H1 (cell line): ENCODE data around the gene RANBP2. TPM values are rescaled to one million over a fixed set of nuclear protein-coding genes. Genes with fewer than 3 reads are reported as not detected.
"Not testable (repeated sequence)": the region's sequence is repeated elsewhere in the genome, so short reads cannot be mapped to it uniquely, and the experiment has no call there.

Source experiments
- CTCF ChIA-PET: fragments of 300-600 bp; sonication (Branson Sonifier 250); formaldehyde crosslinking; loops from one replicate; lab custom pipeline; 2021; ENCODE audit not compliant: partially characterized antibody; lab: Charles Lee
- POLR2A ChIA-PET: fragments of 300-600 bp; sonication (Branson Sonifier 250); formaldehyde crosslinking; loops from one replicate; lab custom pipeline; 2021; ENCODE audit warnings: inconsistent platforms; ENCODE audit not compliant: partially characterized antibody; lab: Charles Lee
- DNase-seq, 2 experiments: peaks; one replicate each; pipeline versions ENCODE4 v3.0.0 to v3.0.0-alpha.2; 2010 to 2022; ENCODE audit warnings: low spot score in 2 of 2, low read depth in 1 of 2, mixed read lengths in 1 of 2
- FAIRE-seq: peaks from 2 replicates; lab custom pipeline; 2011; peaks lifted over from hg19 to GRCh38; lab: Jason Lieb, UNC
- H2AFZ ChIP-seq: 2 replicates; pipeline ENCODE4 v1.8.1; 2012; ENCODE audit warnings: low read length, inconsistent platforms
- H2AK5ac ChIP-seq: 2 replicates; pipeline ENCODE4 v1.6.1; 2013; ENCODE audit warnings: low read depth, low read length
- H2BK120ac ChIP-seq: replicated peaks from 2 replicates; pipeline ENCODE3; 2013; ENCODE audit warnings: low read depth, low read length, inconsistent platforms
- H2BK12ac ChIP-seq: 2 replicates; pipeline ENCODE4 v1.6.1; 2013; ENCODE audit warnings: low read depth, low read length
- H2BK15ac ChIP-seq: 2 replicates; pipeline ENCODE4 v1.6.1; 2013; ENCODE audit warnings: low read length
- H2BK20ac ChIP-seq: 2 replicates; pipeline ENCODE4 v1.6.1; 2013; ENCODE audit warnings: low read length
- H2BK5ac ChIP-seq: 2 replicates; pipeline ENCODE4 v1.6.1; 2013; ENCODE audit warnings: low read depth, low read length
- H3K14ac ChIP-seq: 2 replicates; pipeline ENCODE4 v1.6.1; 2013; ENCODE audit warnings: inconsistent platforms; ENCODE audit not compliant: insufficient read length
- H3K18ac ChIP-seq: 2 replicates; pipeline ENCODE4 v1.6.1; 2013; ENCODE audit warnings: low read length; ENCODE audit errors: extremely low read depth
- H3K23ac ChIP-seq: 2 replicates; pipeline ENCODE4 v1.6.1; 2013; ENCODE audit warnings: inconsistent platforms; ENCODE audit not compliant: insufficient read length
- H3K23me2 ChIP-seq: 2 replicates; pipeline ENCODE4 v1.6.1; 2013; ENCODE audit warnings: low read depth, low read length
- H3K27ac ChIP-seq: 2 replicates; pipeline ENCODE4 v1.6.1; 2011; ENCODE audit warnings: low read depth, low read length, inconsistent platforms
- H3K27me3 ChIP-seq, 4 experiments: replicated peaks in 1 of 4; 1 replicate in 1 of 4; 2 replicates in 3 of 4; pipeline versions ENCODE4 v1.6.1 to v1.8.1; 2011 to 2013; ENCODE audit warnings: low read length in 3 of 4, mild to moderate bottlenecking in 3 of 4, inconsistent platforms in 2 of 4, mixed read lengths in 2 of 4, moderate library complexity in 1 of 4; ENCODE audit not compliant: control insufficient read depth in 3 of 4, insufficient read depth in 3 of 4; ENCODE audit errors: extremely low read depth in 1 of 4
- H3K36me3 ChIP-seq, 4 experiments: 2 replicates each; pipeline versions ENCODE4 v1.6.1 to v1.8.1; 2011 to 2013; ENCODE audit warnings: mild to moderate bottlenecking in 4 of 4, low read length in 3 of 4, moderate library complexity in 2 of 4, control low read depth in 1 of 4, inconsistent platforms in 1 of 4; ENCODE audit not compliant: insufficient read depth in 4 of 4, control insufficient read depth in 2 of 4
- H3K4ac ChIP-seq: replicated peaks from 2 replicates; pipeline ENCODE3; 2013; ENCODE audit warnings: low read length, low read depth, mixed read lengths, inconsistent platforms; ENCODE audit not compliant: insufficient read length
- H3K4me1 ChIP-seq, 4 experiments: replicated peaks in 1 of 4; 1 replicate in 1 of 4; 2 replicates in 3 of 4; pipeline versions ENCODE4 v1.6.1 to v1.8.1; 2011 to 2013; ENCODE audit warnings: low read length in 3 of 4, inconsistent platforms in 2 of 4, mixed read lengths in 1 of 4; ENCODE audit not compliant: insufficient read depth in 4 of 4, control insufficient read depth in 3 of 4
- H3K4me2 ChIP-seq, 2 experiments: 2 replicates each; pipeline versions ENCODE4 v1.6.1 to v1.8.1; 2011 to 2013; ENCODE audit warnings: low read depth in 2 of 2, low read length in 2 of 2, control low read depth in 1 of 2, inconsistent platforms in 1 of 2, mild to moderate bottlenecking in 1 of 2; ENCODE audit not compliant: insufficient read depth in 1 of 2
- H3K4me3 ChIP-seq, 4 experiments: fragments of 200-600, 300-600 bp in 1 of 4; sonication (generic), shearing (Covaris generic), sonication (Bioruptor Twin) in 1 of 4; 2 replicates each; pipeline versions ENCODE4 v1.5.1 to v1.8.1; 2011 to 2016; ENCODE audit warnings: low read length in 4 of 4, low read depth in 3 of 4, control low read depth in 2 of 4, inconsistent platforms in 2 of 4, mild to moderate bottlenecking in 2 of 4, mixed read lengths in 1 of 4, moderate library complexity in 1 of 4; ENCODE audit not compliant: insufficient read depth in 2 of 4; ENCODE audit errors: extremely low read depth in 1 of 4
- H3K56ac ChIP-seq: replicated peaks from 2 replicates; pipeline ENCODE3; 2013; ENCODE audit warnings: low read depth, mild to moderate bottlenecking, mixed read lengths, low read length, inconsistent platforms; ENCODE audit not compliant: insufficient read length
- H3K79me1 ChIP-seq: 2 replicates; pipeline ENCODE4 v1.6.1; 2013; ENCODE audit warnings: low read depth, low read length, control low read depth
- H3K79me2 ChIP-seq, 2 experiments: 2 replicates each; pipeline versions ENCODE4 v1.6.1 to v1.8.1; 2012 to 2013; ENCODE audit warnings: low read length in 2 of 2, mild to moderate bottlenecking in 2 of 2, inconsistent platforms in 1 of 2; ENCODE audit not compliant: insufficient read depth in 2 of 2, control insufficient read depth in 1 of 2
- H3K9ac ChIP-seq, 4 experiments: replicated peaks in 1 of 4; 1 replicate in 1 of 4; 2 replicates in 3 of 4; pipeline versions ENCODE4 v1.6.1 to v1.8.1; 2011 to 2013; ENCODE audit warnings: low read depth in 3 of 4, low read length in 3 of 4, control low read depth in 2 of 4, mild to moderate bottlenecking in 2 of 4, moderate library complexity in 2 of 4, inconsistent platforms in 1 of 4; ENCODE audit errors: extremely low read depth in 1 of 4
- H3K9me3 ChIP-seq, 2 experiments: 2 replicates each; pipeline versions ENCODE4 v1.6.1 to v1.8.1; 2012 to 2013; ENCODE audit warnings: mild to moderate bottlenecking in 2 of 2, moderate library complexity in 2 of 2, control low read depth in 1 of 2, inconsistent platforms in 1 of 2, low read depth in 1 of 2, low read length in 1 of 2, mixed read lengths in 1 of 2; ENCODE audit not compliant: insufficient read depth in 2 of 2
- H4K20me1 ChIP-seq, 2 experiments: replicated peaks in 1 of 2; 2 replicates each; pipeline versions ENCODE3 to v1.8.1; 2011 to 2013; ENCODE audit warnings: inconsistent platforms in 2 of 2, low read length in 2 of 2, mild to moderate bottlenecking in 1 of 2; ENCODE audit not compliant: insufficient read depth in 2 of 2, control insufficient read depth in 1 of 2
- H4K5ac ChIP-seq: 2 replicates; pipeline ENCODE4 v1.6.1; 2013; ENCODE audit warnings: low read length, low read depth, mixed read lengths, inconsistent platforms; ENCODE audit not compliant: insufficient read length
- H4K8ac ChIP-seq: 2 replicates; pipeline ENCODE4 v1.8.0; 2013; ENCODE audit warnings: mild to moderate bottlenecking, moderate library complexity, low read length, inconsistent platforms; ENCODE audit not compliant: insufficient read depth; ENCODE audit errors: extremely low read depth
- H4K91ac ChIP-seq: replicated peaks from 2 replicates; pipeline ENCODE3; 2013; ENCODE audit warnings: low read length, mixed read lengths, inconsistent platforms; ENCODE audit not compliant: insufficient read length
- WGBS, 2 experiments: shearing (Covaris generic) in 1 of 2; methylation state at CpG; one replicate each; pipeline versions ENCODE4 v1.1.6 to v1.1.7; 2013 to 2015; ENCODE audit warnings: low lambda C conversion rate in 2 of 2, mixed read lengths in 2 of 2, inconsistent platforms in 1 of 2, low coverage in 1 of 2, missing lambda C conversion rate in 1 of 2; ENCODE audit not compliant: insufficient replicate concordance in 2 of 2, insufficient coverage in 1 of 2, insufficient read length in 1 of 2; ENCODE audit errors: extremely low coverage in 1 of 2, missing lambda C conversion rate in 1 of 2; 5-methylcytosine and 5-hydroxymethylcytosine counted together
- polyA plus RNA-seq, 7 experiments: library from polyadenylated mRNA; depleted of rRNA in 3 of 7; stranded (reverse) in 5 of 7; unstranded in 2 of 7; fragments of >200 nt in 5 of 7; fragments of 200-250 nt in 2 of 7; gene quantifications; 1 replicate in 5 of 7; 2 replicates in 1 of 7; 4 replicates in 1 of 7; pipeline versions ENCODE4 v1.2.1 to v1.2.3, GENCODE V29; 2011 to 2013; ENCODE audit warnings: missing spikeins in 2 of 7, mixed read lengths in 2 of 7
- total RNA-seq: library from RNA; stranded (reverse); fragmentation: NEBNext Ultra II Directional; extraction: Animal tissue kit (Norgen Biotek cat#: 25700); gene quantifications from 2 replicates; pipeline ENCODE4 v1.2.1, GENCODE V29; 2021

Gene RANBP2
- total and polyA plus RNA-seq, 2 of the 8 experiments (the other 6 are each of a cell fraction or from before 2014, with no cell fraction given), result 8.2 to 95.9 TPM

- H3K56ac ChIP-seq, H4K20me1 ChIP-seq, H3K79me2 ChIP-seq, H2AFZ ChIP-seq, H3K9me3 ChIP-seq, H4K8ac ChIP-seq, FAIRE-seq, H3K27me3 ChIP-seq, H3K79me1 ChIP-seq, H3K36me3 ChIP-seq, H3K9ac ChIP-seq, CTCF ChIA-PET, H3K27ac ChIP-seq, POLR2A ChIA-PET, H2AK5ac ChIP-seq, H4K5ac ChIP-seq, DNase-seq, H3K4ac ChIP-seq, H2BK120ac ChIP-seq, H3K23me2 ChIP-seq, H2BK20ac ChIP-seq, H3K4me3 ChIP-seq, H4K91ac ChIP-seq, H3K14ac ChIP-seq, H2BK5ac ChIP-seq, H2BK15ac ChIP-seq, H3K4me1 ChIP-seq, H3K18ac ChIP-seq, H3K23ac ChIP-seq, H2BK12ac ChIP-seq, H3K4me2 ChIP-seq: not testable (repeated sequence)
- WGBS, 2 experiments, result 87% methylated on average over 3 of the region's 15 CpGs; no CpG with 5 or more reads in 1 of the 2 experiments
Measured at GRCh38 chr2:108688818-108689756, 30.2 kb upstream of the RANBP2 start.
